Hepatocyte (in vitro differentiated cells): Measurements from ENCODE around the gene STX8. TPM values are rescaled to one million over a fixed set of nuclear protein-coding genes. Genes with fewer than 3 reads are reported as not detected.

Source experiments
- DNase-seq: peaks from one replicate; pipeline ENCODE4 v3.0.0-alpha.2; 2016; ENCODE audit warnings: low spot score
- H2AFZ ChIP-seq: fragments of 200-600 bp; sonication (generic); 2 replicates; pipeline ENCODE4 v1.6.0; 2016; ENCODE audit warnings: antibody characterized with exemption, mild to moderate bottlenecking
- H3K27ac ChIP-seq: fragments of 200-600 bp; sonication (generic); 2 replicates; pipeline ENCODE4 v1.5.1; 2016; ENCODE audit warnings: mild to moderate bottlenecking
- H3K27me3 ChIP-seq: fragments of 200-600 bp; sonication (generic); 2 replicates; pipeline ENCODE4 v1.6.1; 2016
- H3K36me3 ChIP-seq: fragments of 200-600 bp; sonication (generic); replicated peaks from 2 replicates; pipeline ENCODE4 v1.5.1; 2016; ENCODE audit warnings: low read depth; ENCODE audit not compliant: insufficient read depth
- H3K4me1 ChIP-seq: fragments of 200-600 bp; sonication (generic); 2 replicates; pipeline ENCODE4 v1.5.1; 2016; ENCODE audit warnings: mild to moderate bottlenecking, moderate library complexity; ENCODE audit not compliant: insufficient read depth
- H3K4me2 ChIP-seq: fragments of 200-600 bp; sonication (generic); 2 replicates; pipeline ENCODE4 v1.6.0; 2016
- H3K4me3 ChIP-seq: fragments of 200-600 bp; sonication (generic); 2 replicates; pipeline ENCODE4 v1.5.1; 2016; ENCODE audit warnings: mild to moderate bottlenecking
- H3K79me2 ChIP-seq: fragments of 200-600 bp; sonication (generic); 2 replicates; pipeline ENCODE4 v1.6.0; 2017; ENCODE audit warnings: mild to moderate bottlenecking
- H3K9me2 ChIP-seq: fragments of 200-600 bp; sonication (generic); replicated peaks from 2 replicates; pipeline ENCODE4 v1.6.0; 2017; ENCODE audit warnings: mild to moderate bottlenecking; ENCODE audit not compliant: insufficient read depth
- H3K9me3 ChIP-seq: fragments of 200-600 bp; sonication (generic); 2 replicates; pipeline ENCODE4 v1.5.1; 2016; ENCODE audit warnings: low read depth, mild to moderate bottlenecking
- H4K20me1 ChIP-seq: fragments of 200-600 bp; sonication (generic); 2 replicates; pipeline ENCODE4 v1.6.0; 2016; ENCODE audit warnings: mild to moderate bottlenecking; ENCODE audit not compliant: insufficient read depth, poor library complexity, severe bottlenecking
- EZH2 ChIP-seq: fragments of 200-600 bp; sonication (generic); IDR thresholded peaks from 2 replicates; pipeline ENCODE4 v1.6.1; 2016; ENCODE audit warnings: antibody characterized with exemption, mild to moderate bottlenecking, borderline replicate concordance
- EZH2phosphoT487 ChIP-seq: fragments of 200-600 bp; sonication (generic); IDR thresholded peaks from one replicate; pipeline ENCODE4 v1.6.1; 2018; ENCODE audit warnings: antibody characterized with exemption, mild to moderate bottlenecking, low read depth, moderate library complexity; ENCODE audit not compliant: unreplicated experiment, severe bottlenecking
- WGBS: methylation state at CpG from one replicate; pipeline ENCODE4 v1.1.6; 2016; ENCODE audit warnings: low lambda C conversion rate; ENCODE audit errors: missing lambda C conversion rate; 5-methylcytosine and 5-hydroxymethylcytosine counted together
- polyA plus RNA-seq: library from polyadenylated mRNA; unstranded; fragments of >200 nt; fragmentation: Nextera tagmentation; extraction: Ambion mirVana; gene quantifications from 2 replicates; pipeline ENCODE4 v1.2.1, GENCODE V29; 2016
- total RNA-seq: library from RNA; depleted of rRNA; stranded (reverse); fragments of >200 nt; gene quantifications from 2 replicates; pipeline ENCODE4 v1.2.3, GENCODE V29; 2014
- TF ChIP-seq, protein P1 (sequence below): fragments of 200-600 bp; sonication (generic); IDR thresholded peaks from 2 replicates; pipeline ENCODE4 v1.5.1; 2016; ENCODE audit warnings: antibody characterized with exemption, mild to moderate bottlenecking; ENCODE audit not compliant: poor library complexity

STX8 gene
- total and polyA plus RNA-seq, 2 experiments from 2014 or later = 40.6 to 64.7 TPM

DNA sequence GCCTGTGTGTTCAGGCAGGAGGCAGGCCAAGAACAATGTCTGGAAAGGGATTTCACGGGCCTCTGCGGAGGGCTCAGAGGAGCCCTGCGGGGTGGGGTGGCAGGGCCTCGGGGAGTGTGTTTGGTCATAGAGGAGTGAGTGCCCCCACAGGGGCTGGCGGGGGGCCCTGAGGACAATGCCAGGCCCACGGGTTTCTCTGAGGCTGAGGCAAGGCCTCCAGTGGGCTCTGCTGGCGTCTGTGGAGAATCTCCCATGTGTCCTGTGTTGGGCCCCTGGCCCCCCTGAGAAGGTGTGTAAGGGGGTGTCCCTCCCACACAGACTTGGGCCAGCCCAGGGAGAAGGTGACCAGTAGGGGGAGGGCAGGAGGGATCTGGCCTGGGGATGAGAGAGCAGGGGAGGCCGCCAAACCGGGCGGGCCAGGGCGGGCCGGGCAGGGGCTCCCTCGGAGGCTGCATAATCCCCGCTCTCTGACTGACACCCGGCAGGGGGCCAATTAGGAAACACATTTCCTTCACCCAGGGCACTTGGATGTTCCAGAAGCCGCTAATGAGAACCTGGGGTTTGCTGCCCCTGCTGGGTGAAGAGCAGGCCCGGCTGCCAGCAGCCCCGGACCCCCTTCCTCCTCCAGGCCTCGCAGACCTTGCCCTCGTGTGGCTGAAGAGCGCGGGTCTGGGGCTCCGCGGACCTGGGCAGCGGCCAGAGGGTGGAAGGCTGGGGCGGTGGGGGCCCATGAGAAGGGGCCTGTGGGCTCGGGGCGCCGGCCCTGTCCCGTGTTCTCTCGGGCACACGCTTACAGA is 350.1 kb downstream of the STX8 start:
- TF ChIP-seq EZH2phosphoT487 = no peak
- TF ChIP-seq EZH2 = no peak
- TF ChIP-seq, protein P1, sequence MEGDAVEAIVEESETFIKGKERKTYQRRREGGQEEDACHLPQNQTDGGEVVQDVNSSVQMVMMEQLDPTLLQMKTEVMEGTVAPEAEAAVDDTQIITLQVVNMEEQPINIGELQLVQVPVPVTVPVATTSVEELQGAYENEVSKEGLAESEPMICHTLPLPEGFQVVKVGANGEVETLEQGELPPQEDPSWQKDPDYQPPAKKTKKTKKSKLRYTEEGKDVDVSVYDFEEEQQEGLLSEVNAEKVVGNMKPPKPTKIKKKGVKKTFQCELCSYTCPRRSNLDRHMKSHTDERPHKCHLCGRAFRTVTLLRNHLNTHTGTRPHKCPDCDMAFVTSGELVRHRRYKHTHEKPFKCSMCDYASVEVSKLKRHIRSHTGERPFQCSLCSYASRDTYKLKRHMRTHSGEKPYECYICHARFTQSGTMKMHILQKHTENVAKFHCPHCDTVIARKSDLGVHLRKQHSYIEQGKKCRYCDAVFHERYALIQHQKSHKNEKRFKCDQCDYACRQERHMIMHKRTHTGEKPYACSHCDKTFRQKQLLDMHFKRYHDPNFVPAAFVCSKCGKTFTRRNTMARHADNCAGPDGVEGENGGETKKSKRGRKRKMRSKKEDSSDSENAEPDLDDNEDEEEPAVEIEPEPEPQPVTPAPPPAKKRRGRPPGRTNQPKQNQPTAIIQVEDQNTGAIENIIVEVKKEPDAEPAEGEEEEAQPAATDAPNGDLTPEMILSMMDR = no peak
- Histone ChIP-seq H3K36me3 (no peaks in the 10 kb centered on the region), H3K4me3 (no peak overlapping the region), H2AFZ (no peak overlapping the region), H3K4me2 (no peak overlapping the region), H3K79me2 (no peaks in the 10 kb centered on the region), H3K27me3 (no peaks in the 10 kb centered on the region), H3K9me3 (no peaks in the 10 kb centered on the region), H3K9me2 (no peaks in the 10 kb centered on the region), H3K4me1 (no peaks in the 10 kb centered on the region), H3K27ac (no peak overlapping the region), H4K20me1 (no peaks in the 10 kb centered on the region)
- DNase-seq = no peak
- WGBS = 43% methylated on average over 17 of the region's 32 CpGs

DNA sequence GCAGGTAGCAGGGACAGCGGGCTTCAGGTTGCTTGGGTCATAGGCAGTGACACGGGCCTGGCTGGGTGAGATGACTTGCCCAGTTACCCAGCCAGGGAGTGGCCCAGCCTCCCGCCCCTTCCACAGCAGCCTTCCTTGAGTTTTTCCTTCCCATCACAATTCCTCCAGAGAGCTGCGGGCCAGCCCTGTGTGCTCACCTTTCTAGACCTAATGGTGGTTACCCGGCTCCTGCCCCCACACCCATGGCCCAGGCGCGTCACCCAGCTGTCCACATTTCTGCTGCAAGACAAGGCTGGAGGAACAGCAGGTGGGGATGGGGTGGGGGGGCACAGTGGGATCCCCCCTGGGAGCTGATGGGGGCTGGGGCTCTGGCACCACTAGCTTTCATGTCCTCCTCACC is 351.1 kb downstream of the STX8 start:
- no peak overlapping the region for H3K27ac ChIP-seq
- no peak overlapping the region for H3K4me2 ChIP-seq
- H3K4me1 ChIP-seq = no peaks in the 10 kb centered on the region
- TF ChIP-seq, protein P1 = no peak
- TF ChIP-seq EZH2 (no peak), EZH2phosphoT487 (no peak)
- 95% methylated on average over 7 of the region's 7 CpGs for WGBS
- no peaks in the 10 kb centered on the region for H3K9me2 ChIP-seq
- H3K9me3 ChIP-seq = no peaks in the 10 kb centered on the region
- H4K20me1 ChIP-seq = no peaks in the 10 kb centered on the region
- no peak overlapping the region for H3K4me3 ChIP-seq
- no peaks in the 10 kb centered on the region for H3K79me2 ChIP-seq
- DNase-seq = no peak
- H3K27me3 ChIP-seq = no peaks in the 10 kb centered on the region
- H3K36me3 ChIP-seq = no peaks in the 10 kb centered on the region
- no peak overlapping the region for H2AFZ ChIP-seq

DNA sequence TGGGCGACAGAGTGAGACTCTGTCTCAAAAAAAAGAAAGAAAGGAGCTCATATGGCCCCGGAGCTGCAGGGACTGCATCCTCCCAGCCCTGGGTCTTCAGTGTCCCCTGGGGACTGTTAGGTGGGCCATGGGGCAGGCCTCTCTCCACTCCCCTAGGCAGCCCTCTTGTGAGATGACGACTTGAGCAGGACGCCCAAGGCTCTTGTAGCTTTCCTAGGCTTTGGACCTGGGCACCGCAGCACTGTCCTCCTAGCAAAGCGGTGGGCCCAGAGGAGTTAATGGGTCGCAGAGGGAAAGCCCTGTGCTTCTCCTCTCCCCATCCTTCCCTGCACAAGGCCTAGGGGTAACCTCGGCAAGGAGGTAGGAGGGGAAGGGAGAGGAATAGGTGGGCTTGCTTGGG is 352.1 kb downstream of the STX8 start:
- no peaks in the 10 kb centered on the region for H3K36me3 ChIP-seq
- H3K4me3 ChIP-seq = no peak overlapping the region
- H3K79me2 ChIP-seq = no peaks in the 10 kb centered on the region
- DNase-seq = no peak
- TF ChIP-seq EZH2phosphoT487 (no peak), EZH2 (no peak)
- TF ChIP-seq, protein P1 = no peak
- no peak overlapping the region for H3K27ac ChIP-seq
- no peaks in the 10 kb centered on the region for H3K9me3 ChIP-seq
- no peaks in the 10 kb centered on the region for H4K20me1 ChIP-seq
- no peaks in the 10 kb centered on the region for H3K4me1 ChIP-seq
- no peak overlapping the region for H2AFZ ChIP-seq
- no peaks in the 10 kb centered on the region for H3K27me3 ChIP-seq
- H3K4me2 ChIP-seq = no peak overlapping the region
- WGBS = 90% methylated on average over 8 of the region's 8 CpGs
- no peaks in the 10 kb centered on the region for H3K9me2 ChIP-seq
